ENCODE measurements around the gene PCDHGB5. TPM values are rescaled to one million over a fixed set of nuclear protein-coding genes. Genes with fewer than 3 reads are reported as not detected.

Gene PCDHGB5
- total RNA-seq, result 13.7 and 15.4 TPM in 2 replicates

GRCh38 chr5:141397756-141398551 is at the start of gene PCDHGB5:
TSS of gene PCDHGB5 (plus strand) at chr5:141397947. CDS start at chr5:141398128, 181 bp downstream.

GRCh38 chr5:141349917-141350619 is 47.7 kb upstream of the PCDHGB5 start, which contains the start of gene PCDHGB1:
TSS of gene PCDHGB1 (plus strand) at chr5:141350099. CDS start at chr5:141350261, 162 bp downstream.

GRCh38 chr5:141354900-141355469 is 42.8 kb upstream of the PCDHGB5 start, which contains the start of gene PCDHGA4:
TSS of gene PCDHGA4 (plus strand) at chr5:141355021. CDS start at chr5:141355108, 87 bp downstream.

GRCh38 chr5:141359790-141360426 is 37.8 kb upstream of the PCDHGB5 start, which contains the start of gene PCDHGB2:
TSS of gene PCDHGB2 (plus strand) at chr5:141359994. CDS start at chr5:141360136, 142 bp downstream.

GRCh38 chr5:141363952-141364660 is 33.6 kb upstream of the PCDHGB5 start, which contains the start of gene PCDHGA5:
TSS of gene PCDHGA5 (plus strand) at chr5:141364162. CDS start at chr5:141364331, 169 bp downstream.

GRCh38 chr5:141369994-141370848 is 27.5 kb upstream of the PCDHGB5 start, which contains the start of gene PCDHGB3:
TSS of gene PCDHGB3 (plus strand) at chr5:141370242. CDS start at chr5:141370395, 153 bp downstream.

GRCh38 chr5:141373673-141374317 is 24.0 kb upstream of the PCDHGB5 start, which contains the start of gene PCDHGA6:
TSS of gene PCDHGA6 (plus strand) at chr5:141373891. CDS start at chr5:141374084, 193 bp downstream.

GRCh38 chr5:141382469-141383294 is 15.1 kb upstream of the PCDHGB5 start, which contains the start of gene PCDHGA7:
TSS of gene PCDHGA7 (plus strand) at chr5:141382742. CDS start at chr5:141382900, 158 bp downstream.

GRCh38 chr5:141387557-141388311 is 10.0 kb upstream of the PCDHGB5 start, which contains the start of gene PCDHGB4:
TSS of gene PCDHGB4 (plus strand) at chr5:141387698. CDS start at chr5:141387885, 187 bp downstream.

GRCh38 chr5:141392429-141393198 is 5.1 kb upstream of the PCDHGB5 start, which contains the start of gene PCDHGA8:
TSS of gene PCDHGA8 (plus strand) at chr5:141392633. CDS start at chr5:141392814, 181 bp downstream.

GRCh38 chr5:141402553-141403243 is 5.0 kb downstream of the PCDHGB5 start, which contains the start of gene PCDHGA9:
TSS of gene PCDHGA9 (plus strand) at chr5:141402778. CDS start at chr5:141402953, 175 bp downstream.

GRCh38 chr5:141407790-141408505 is 10.2 kb downstream of the PCDHGB5 start, which contains the start of gene PCDHGB6:
TSS of gene PCDHGB6 (plus strand) at chr5:141408021. CDS start at chr5:141408203, 182 bp downstream.

GRCh38 chr5:141412854-141413539 is 15.2 kb downstream of the PCDHGB5 start, which contains the start of gene PCDHGA10:
TSS of gene PCDHGA10 (plus strand) at chr5:141412987. CDS start at chr5:141413176, 189 bp downstream.

GRCh38 chr5:141417494-141418172 is 19.9 kb downstream of the PCDHGB5 start, which contains the start of gene PCDHGB7:
TSS of gene PCDHGB7 (plus strand) at chr5:141417677. CDS start at chr5:141417860, 183 bp downstream.

